Pancreas (tissue), 10 donors: ENCODE measurements around the gene RAVER2. TPM values are rescaled to one million over a fixed set of nuclear protein-coding genes. Genes with fewer than 3 reads are reported as not detected.

ENCODE experiments used
- ATAC-seq, 4 donors: fragments of 200-7000 bp; cut with Tn5 transposase; one replicate each; pipeline versions ENCODE4 v1.8.0 to v1.9.1; 2020; ENCODE audit warnings: mild to moderate bottlenecking in 4 of 4, moderate library complexity in 4 of 4
- DNase-seq, 6 donors: peaks; one replicate each; pipeline ENCODE4 v3.0.0-alpha.2; 2020
- FAIRE-seq: peaks from 2 replicates; lab custom pipeline; 2012; peaks lifted over from hg19 to GRCh38; lab: Jason Lieb, UNC
- H3K27ac ChIP-seq, 4 donors: fragments of 200-600 bp; sonication (generic); 1 replicate in 3 of 4; 2 replicates in 1 of 4; pipeline versions ENCODE4 v1.5.0 to v1.8.0; 2020
- H3K27me3 ChIP-seq, 4 donors: fragments of 200-600 bp; one replicate each; pipeline ENCODE4 v1.8.0; 2021
- H3K36me3 ChIP-seq, 3 donors: fragments of 200-600 bp; sonication (generic) in 1 of 3; one replicate each; pipeline versions ENCODE4 v1.5.0 to v1.8.0; 2020 to 2021
- H3K4me1 ChIP-seq, 3 donors: fragments of 200-600 bp; one replicate each; pipeline ENCODE4 v1.8.0; 2021
- H3K4me3 ChIP-seq, 4 donors: fragments of 200-600 bp; sonication (generic) in 2 of 4; one replicate each; pipeline versions ENCODE4 v1.5.0 to v1.8.0; 2020 to 2021
- H3K9me3 ChIP-seq, 4 donors: fragments of 200-600 bp; one replicate each; pipeline ENCODE4 v1.8.0; 2021
- CTCF ChIP-seq, 4 donors: fragments of 200-600 bp; sonication (generic) in 3 of 4; IDR thresholded peaks; one replicate each; pipeline versions ENCODE4 v1.5.0 to v1.8.0; 2021; ENCODE audit warnings: antibody characterized with exemption in 4 of 4
- WGBS, 2 donors: extraction: QIAGEN DNeasy Blood & Tissue Kit; methylation state at CpG; one replicate each; pipeline ENCODE4 v1.1.7; 2013; 5-methylcytosine and 5-hydroxymethylcytosine counted together
- intact Hi-C, 3 donors: fragments of 100-400 bp; cut with DNase I; formaldehyde crosslinking; loops; one replicate each; pipeline versions ENCODE4 v1.11.1 to v1.14.2; 2022
- polyA plus RNA-seq, 2 donors: library from polyadenylated mRNA; stranded (reverse); fragments of 200-250 nt; gene quantifications; one replicate each; pipeline ENCODE4 v1.2.3, GENCODE V29; 2013
- total RNA-seq, 6 donors: library from RNA; stranded (reverse); fragmentation: NEBNext Ultra II Directional in 4 of 6; extraction: Animal tissue kit (Norgen Biotek cat#: 25700) in 4 of 6; gene quantifications; one replicate each; pipeline versions ENCODE4 v1.2.1 to v1.2.4, GENCODE V29; 2021 to 2023
- donor health status: healthy with polysubstance abuse.
- donor health status: DM: no; HTN: no; CAD: no; lungs with moderate emphysema.
- donor health status: DM: no; HTN: no; CAD: no.
- donor health status: control.
- donor health status: control.
- donor health status: Bipolar disorder and iron deficiency.
- donor health status: DM: yes; HTN: yes; CAD: no.
- donor health status: DM: no; HTN: no; CAD: no.
- donor health status: DM: no; HTN: no; CAD: no.
- donor health status: DM: yes; HTN: yes; CAD: no.

Gene RAVER2
- total and polyA plus RNA-seq, 8 donors = 3.3 to 8.7 (median 5.0) TPM

GRCh38 chr1:64745986-64746940 is 1.4 kb downstream of the RAVER2 start:
- 31% methylated on average over 8 of the region's 8 CpGs for WGBS, 2 donors
- Histone ChIP-seq H3K36me3 (no peaks in the 10 kb centered on the region), H3K9me3 (no peaks in the 10 kb centered on the region), H3K27ac (peak overlapping the region; percentile 66 to 74 (median 70)), H3K27me3 (no peaks in the 10 kb centered on the region), H3K4me3 (peak overlapping the region in 3 of 4 donors; percentile 85 to 95 (median 86)), H3K4me1 (peaks cover 0 to 4% (median 0%) of the 10 kb centered on the region in 3 donors)
- TF ChIP-seq CTCF (IDR thresholded peaks at IDR 0.05) = no peak
- no peak for DNase-seq
- intact Hi-C loops = loop anchor here in 1 of 3 donors (10.0 kb wide), 1 partner anchor 69 kb away; no protein-coding TSS in a partner anchor
- FAIRE-seq = no peak
- ATAC-seq = peak in 1 of 4 donors; percentile 30

- intact Hi-C loops = loop anchor here in 1 of 3 donors (10.0 kb wide), 1 partner anchor 67 kb away; no protein-coding TSS in a partner anchor
- 65 to 72% methylated on average over 3 of the region's 3 CpGs for WGBS, 2 donors
- no peak for TF ChIP-seq CTCF (IDR thresholded peaks at IDR 0.05)
- Histone ChIP-seq H3K9me3 (no peaks in the 10 kb centered on the region), H3K4me3 (no peak overlapping the region), H3K27ac (no peak overlapping the region), H3K36me3 (no peaks in the 10 kb centered on the region), H3K27me3 (no peaks in the 10 kb centered on the region), H3K4me1 (peaks cover 0 to 4% (median 0%) of the 10 kb centered on the region in 3 donors)
- ATAC-seq = no peak
- DNase-seq = no peak
- FAIRE-seq = no peak
These were observed 3.3 kb downstream of the RAVER2 start for GRCh38 chr1:64748222-64748621.

GRCh38 chr1:64748706-64749105 is 3.8 kb downstream of the RAVER2 start:
- intact Hi-C loops = loop anchor here in 1 of 3 donors (10.0 kb wide), 1 partner anchor 66 kb away; no protein-coding TSS in a partner anchor

GRCh38 chr1:64750092-64750491 is 5.2 kb downstream of the RAVER2 start:
- WGBS, 2 donors = 43 to 49% methylated on average over 1 of the region's 1 CpG
- ATAC-seq (no peak), DNase-seq (no peak), FAIRE-seq (peak; percentile 59)
- no peaks in the 10 kb centered on the region for H3K9me3 ChIP-seq
- no peak overlapping the region for H3K27ac ChIP-seq
- intact Hi-C loops = no loop called here
- H3K36me3 ChIP-seq = no peaks in the 10 kb centered on the region
- H3K27me3 ChIP-seq = no peaks in the 10 kb centered on the region
- H3K4me1 ChIP-seq = peaks cover 0 to 16% (median 3%) of the 10 kb centered on the region in 3 donors
- no peak overlapping the region for H3K4me3 ChIP-seq
- no peak for TF ChIP-seq CTCF (IDR thresholded peaks at IDR 0.05)

More at GRCh38 chr1:64748706-64749105, 3.8 kb downstream of the RAVER2 start:
- no peak for TF ChIP-seq CTCF (IDR thresholded peaks at IDR 0.05)
- Histone ChIP-seq H3K27me3 (no peaks in the 10 kb centered on the region), H3K4me1 (peaks cover 0 to 4% (median 0%) of the 10 kb centered on the region in 3 donors), H3K4me3 (no peak overlapping the region), H3K36me3 (no peaks in the 10 kb centered on the region), H3K9me3 (no peaks in the 10 kb centered on the region), H3K27ac (no peak overlapping the region)
- ATAC-seq (no peak), DNase-seq (no peak), FAIRE-seq (no peak)
- 54 to 66% methylated on average over 5 of the region's 5 CpGs for WGBS, 2 donors
